ENCODE data around the gene GABBR2.

DNA sequence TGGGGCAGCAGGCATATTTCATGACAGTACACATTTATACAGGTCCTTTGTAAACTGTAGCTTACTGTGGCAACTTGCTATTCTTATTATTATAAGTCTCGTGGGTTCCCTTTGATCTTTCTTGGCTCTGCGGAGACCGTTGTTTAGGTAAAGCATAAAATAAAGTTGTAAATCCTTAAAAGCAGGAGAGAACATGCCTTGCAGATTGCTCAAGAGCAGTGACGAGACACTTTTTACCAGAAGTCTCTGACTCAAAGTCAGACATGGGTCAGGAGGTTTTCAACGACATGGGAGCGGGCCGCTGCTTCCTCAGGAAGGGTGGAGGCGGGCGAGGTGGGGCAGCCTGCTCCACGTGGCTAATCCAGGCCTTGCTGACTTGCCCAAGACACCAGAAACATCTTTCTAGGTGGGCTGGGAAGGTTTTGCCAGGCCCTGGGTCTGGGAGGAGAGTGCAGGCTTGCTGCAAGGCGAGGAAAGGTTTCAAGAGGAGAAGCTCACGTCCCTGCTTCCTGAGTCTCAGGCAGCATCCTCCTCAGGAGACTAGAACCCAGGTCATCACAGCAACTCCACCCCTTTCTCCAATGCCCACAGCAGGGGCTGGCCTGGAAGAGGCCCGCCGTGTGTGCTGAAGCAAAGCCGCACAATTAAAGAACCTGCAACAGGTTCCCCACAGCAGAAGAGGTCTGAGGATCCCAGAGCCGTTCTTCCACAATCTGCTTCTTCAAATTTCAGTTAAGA, 459.8 kb downstream of the GABBR2 start:
- TF ChIP-seq, protein P1, sequence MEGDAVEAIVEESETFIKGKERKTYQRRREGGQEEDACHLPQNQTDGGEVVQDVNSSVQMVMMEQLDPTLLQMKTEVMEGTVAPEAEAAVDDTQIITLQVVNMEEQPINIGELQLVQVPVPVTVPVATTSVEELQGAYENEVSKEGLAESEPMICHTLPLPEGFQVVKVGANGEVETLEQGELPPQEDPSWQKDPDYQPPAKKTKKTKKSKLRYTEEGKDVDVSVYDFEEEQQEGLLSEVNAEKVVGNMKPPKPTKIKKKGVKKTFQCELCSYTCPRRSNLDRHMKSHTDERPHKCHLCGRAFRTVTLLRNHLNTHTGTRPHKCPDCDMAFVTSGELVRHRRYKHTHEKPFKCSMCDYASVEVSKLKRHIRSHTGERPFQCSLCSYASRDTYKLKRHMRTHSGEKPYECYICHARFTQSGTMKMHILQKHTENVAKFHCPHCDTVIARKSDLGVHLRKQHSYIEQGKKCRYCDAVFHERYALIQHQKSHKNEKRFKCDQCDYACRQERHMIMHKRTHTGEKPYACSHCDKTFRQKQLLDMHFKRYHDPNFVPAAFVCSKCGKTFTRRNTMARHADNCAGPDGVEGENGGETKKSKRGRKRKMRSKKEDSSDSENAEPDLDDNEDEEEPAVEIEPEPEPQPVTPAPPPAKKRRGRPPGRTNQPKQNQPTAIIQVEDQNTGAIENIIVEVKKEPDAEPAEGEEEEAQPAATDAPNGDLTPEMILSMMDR (optimal IDR thresholded peaks at IDR 0.05 in 1 of 3, IDR thresholded peaks at IDR 0.05 in 1 of 3, conservative IDR thresholded peaks at IDR 0.05 in 1 of 3; ENCODE audit: extremely low read depth in 1 of 3, insufficient read depth in 2 of 3, low read length in 3 of 3): no peak
- no peak for TF ChIP-seq EZH2 (IDR thresholded peaks at IDR 0.05; ENCODE audit: low read length)
